Superior temporal gyrus (tissue), 1 donor: ENCODE measurements around the gene PA2G4.
"Not testable (repeated sequence)": the region's sequence is repeated elsewhere in the genome, so short reads cannot be mapped to it uniquely, and the experiment has no call there.

Experiments
- DNase-seq: peaks from one replicate; pipeline ENCODE4 v3.0.0-alpha.2; 2016; ENCODE audit errors: extremely low spot score

The PA2G4 gene

GRCh38 chr12:56099787-56100186 is 4.6 kb upstream of the PA2G4 start:
- no peak for DNase-seq

- DNase-seq, result no peak
Measured at GRCh38 chr12:56101045-56101444, 3.3 kb upstream of the PA2G4 start.

- no peak for DNase-seq
Measured at GRCh38 chr12:56102683-56103065, 1.7 kb upstream of the PA2G4 start.

- no peak for DNase-seq
Measured at GRCh38 chr12:56103066-56103711, 1.2 kb upstream of the PA2G4 start.

- DNase-seq, result peak; percentile 48
Measured at GRCh38 chr12:56103823-56104108, 593 bp upstream of the PA2G4 start.

GRCh38 chr12:56104815-56105608 is 653 bp downstream of the PA2G4 start:
- DNase-seq, result no peak

- DNase-seq, result no peak
Measured at GRCh38 chr12:56105609-56105902, 1.2 kb downstream of the PA2G4 start.

GRCh38 chr12:56107242-56107641 is 2.9 kb downstream of the PA2G4 start:
- no peak for DNase-seq

- no peak for DNase-seq
Measured at GRCh38 chr12:56110571-56110970, 6.2 kb downstream of the PA2G4 start.

GRCh38 chr12:56114084-56114483 is 9.7 kb downstream of the PA2G4 start:
- DNase-seq, result no peak

- DNase-seq, result peak; percentile 15
Measured at GRCh38 chr12:56115329-56115728, 11.0 kb downstream of the PA2G4 start.

GRCh38 chr12:56116267-56117081 is 12.1 kb downstream of the PA2G4 start, which contains the start of gene RPL41:
RPL41 (plus strand) TSS chr12:56116633.
- DNase-seq, result peak; percentile 100

- not testable (repeated sequence) for DNase-seq
Measured at GRCh38 chr12:56117082-56117706, 12.8 kb downstream of the PA2G4 start.

- peak; percentile 99 for DNase-seq
Measured at GRCh38 chr12:56117778-56118687, 13.7 kb downstream of the PA2G4 start, which contains the start of gene ZC3H10. ZC3H10 (plus strand) TSS chr12:56118266; CDS start chr12:56120563, 2,297 bp downstream.

- no peak for DNase-seq
Measured at GRCh38 chr12:56118688-56119357, 14.5 kb downstream of the PA2G4 start.

- DNase-seq, result peak; percentile 81
Measured at GRCh38 chr12:56119361-56119796, 15.0 kb downstream of the PA2G4 start.

GRCh38 chr12:56120158-56120846 is 15.9 kb downstream of the PA2G4 start:
- no peak for DNase-seq

GRCh38 chr12:56121204-56121870 is 17.0 kb downstream of the PA2G4 start:
- no peak for DNase-seq

GRCh38 chr12:56122637-56123036 is 18.3 kb downstream of the PA2G4 start:
- DNase-seq, result no peak
